ENCODE measurements around the gene RNF141. TPM values are rescaled to one million over a fixed set of nuclear protein-coding genes. Genes with fewer than 3 reads are reported as not detected.

RNF141 gene
- total RNA-seq, 1 donor from 2014 or later: 32.0 TPM

- Mint-ChIP-seq H3K4me3 (ENCODE audit: low read depth) (no peak overlapping the region), H3K36me3 (ENCODE audit: insufficient read depth) (peaks cover 3% of the 10 kb centered on the region), H3K9me3 (ENCODE audit: low read depth) (no peaks in the 10 kb centered on the region), H3K4me1 (ENCODE audit: low read depth) (peaks cover under 1% of the 10 kb centered on the region), H3K27me3 (no peaks in the 10 kb centered on the region), H3K27ac (no peak overlapping the region)
- DNase-seq (ENCODE audit: low spot score, unreplicated experiment): no peak
- TF ChIP-seq CTCF (IDR thresholded peaks at IDR 0.05; ENCODE audit: unreplicated experiment): no peak
These were observed 57.8 kb downstream of the RNF141 start for GRCh38 chr11:10483174-10483573.

- no peak for TF ChIP-seq CTCF (IDR thresholded peaks at IDR 0.05; ENCODE audit: unreplicated experiment)
- Mint-ChIP-seq H3K36me3 (ENCODE audit: insufficient read depth) (peaks cover 3% of the 10 kb centered on the region), H3K27ac (no peak overlapping the region), H3K9me3 (ENCODE audit: low read depth) (no peaks in the 10 kb centered on the region), H3K4me1 (ENCODE audit: low read depth) (peaks cover 2% of the 10 kb centered on the region), H3K27me3 (no peaks in the 10 kb centered on the region), H3K4me3 (ENCODE audit: low read depth) (no peak overlapping the region)
- no peak for DNase-seq (ENCODE audit: low spot score, unreplicated experiment)
These were observed 59.2 kb downstream of the RNF141 start for GRCh38 chr11:10481560-10482349.

- TF ChIP-seq CTCF (IDR thresholded peaks at IDR 0.05; ENCODE audit: unreplicated experiment): no peak
- Mint-ChIP-seq H3K4me3 (ENCODE audit: low read depth) (no peak overlapping the region), H3K4me1 (ENCODE audit: low read depth) (peaks cover 2% of the 10 kb centered on the region), H3K9me3 (ENCODE audit: low read depth) (no peaks in the 10 kb centered on the region), H3K27ac (no peak overlapping the region), H3K36me3 (ENCODE audit: insufficient read depth) (peaks cover 3% of the 10 kb centered on the region), H3K27me3 (no peaks in the 10 kb centered on the region)
- DNase-seq (ENCODE audit: low spot score, unreplicated experiment): no peak
These were observed 60.2 kb downstream of the RNF141 start for GRCh38 chr11:10480760-10481159.

GRCh38 chr11:10480026-10480425 is 61.0 kb downstream of the RNF141 start:
- no peak overlapping the region for H3K27ac Mint-ChIP-seq
- no peak for TF ChIP-seq CTCF (IDR thresholded peaks at IDR 0.05; ENCODE audit: unreplicated experiment)
- no peak for DNase-seq (ENCODE audit: low spot score, unreplicated experiment)
- no peaks in the 10 kb centered on the region for H3K27me3 Mint-ChIP-seq
- no peak overlapping the region for H3K4me3 Mint-ChIP-seq (ENCODE audit: low read depth)
- no peaks in the 10 kb centered on the region for H3K9me3 Mint-ChIP-seq (ENCODE audit: low read depth)
- peaks cover 3% of the 10 kb centered on the region for H3K36me3 Mint-ChIP-seq (ENCODE audit: insufficient read depth)
- peaks cover 2% of the 10 kb centered on the region for H3K4me1 Mint-ChIP-seq (ENCODE audit: low read depth)

GRCh38 chr11:10478574-10479550 is 62.1 kb downstream of the RNF141 start:
- H3K4me1 Mint-ChIP-seq (ENCODE audit: low read depth): peaks cover 2% of the 10 kb centered on the region
- H3K4me3 Mint-ChIP-seq (ENCODE audit: low read depth): no peak overlapping the region
- H3K9me3 Mint-ChIP-seq (ENCODE audit: low read depth): no peaks in the 10 kb centered on the region
- H3K27ac Mint-ChIP-seq: peak overlapping the region; percentile 11
- no peak for DNase-seq (ENCODE audit: low spot score, unreplicated experiment)
- H3K36me3 Mint-ChIP-seq (ENCODE audit: insufficient read depth): peaks cover 3% of the 10 kb centered on the region
- no peaks in the 10 kb centered on the region for H3K27me3 Mint-ChIP-seq
- no peak for TF ChIP-seq CTCF (IDR thresholded peaks at IDR 0.05; ENCODE audit: unreplicated experiment)

Measured in progenitor cell of endocrine pancreas (in vitro differentiated cells).